HepG2 (cell line): ENCODE results near the gene KANSL3. TPM values are rescaled to one million over a fixed set of nuclear protein-coding genes. Genes with fewer than 3 reads are reported as not detected.

Experiments
- DNMT1 ChIP-seq: sonication (generic); formaldehyde crosslinking; IDR thresholded peaks from 2 replicates; pipeline ENCODE4 v1.5.1; 2020; ENCODE audit warnings: mild to moderate bottlenecking, missing genetic modification reagents
- KAT7 ChIP-seq: IDR thresholded peaks from 2 replicates; pipeline ENCODE4 v1.6.1; 2018; ENCODE audit warnings: borderline replicate concordance, missing compliant biosample characterization
- SMC3 ChIP-seq: IDR thresholded peaks from 2 replicates; pipeline ENCODE4 v1.6.1; 2011; ENCODE audit warnings: low read length, improper control_type of control experiment
- SP1 ChIP-seq, 2 experiments: fragments of 450-650 bp in 1 of 2; sonication (generic) in 1 of 2; formaldehyde crosslinking in 1 of 2; IDR thresholded peaks; 2 replicates each; pipeline versions ENCODE4 v1.4.0 to v1.6.1; 2016 to 2020; ENCODE audit warnings: missing genetic modification reagents in 1 of 2
- ZBTB40 ChIP-seq, 2 experiments: fragments of 450-650 bp in 1 of 2; sonication (generic) in 1 of 2; formaldehyde crosslinking in 1 of 2; IDR thresholded peaks; 2 replicates each; pipeline versions ENCODE4 v1.6.1 to v1.8.0; 2016 to 2022; ENCODE audit warnings: antibody characterized with exemption in 1 of 2, mild to moderate bottlenecking in 1 of 2, missing genetic modification reagents in 1 of 2
- ZNF17 ChIP-seq: sonication (generic); formaldehyde crosslinking; IDR thresholded peaks from 2 replicates; pipeline ENCODE4 v1.5.0; 2020; ENCODE audit warnings: mild to moderate bottlenecking, missing genetic modification reagents
- polyA plus RNA-seq, 8 experiments: library from polyadenylated mRNA; depleted of rRNA in 3 of 8; stranded (reverse) in 7 of 8; unstranded in 1 of 8; fragments of >200 nt; fragmentation: Illumina TruSeq in 4 of 8; extraction: Trizol in 4 of 8; gene quantifications; 2 replicates each; pipeline versions ENCODE4 v1.2.1 to v1.2.3, GENCODE V29; 2011 to 2016; ENCODE audit warnings: low read depth in 4 of 8, missing spikeins in 1 of 8, mixed read lengths in 1 of 8; ENCODE audit not compliant: insufficient read depth in 1 of 8
- total RNA-seq, 5 experiments: library from RNA; depleted of rRNA; stranded (reverse); fragments of >200 nt; fragmentation: Illumina TruSeq; extraction: Trizol; gene quantifications; 2 replicates each; pipeline ENCODE4 v1.2.3, GENCODE V29; 2016; ENCODE audit warnings: low read depth in 1 of 5
- TF ChIP-seq, protein P1 (sequence below): sonication (generic); formaldehyde crosslinking; IDR thresholded peaks from 2 replicates; pipeline ENCODE4 v1.4.0; 2020; ENCODE audit warnings: missing genetic modification reagents, borderline replicate concordance
- TF ChIP-seq, protein P2 (sequence below): sonication (generic); formaldehyde crosslinking; IDR thresholded peaks from 2 replicates; pipeline ENCODE4 v1.4.0; 2020; ENCODE audit warnings: missing genetic modification reagents

KANSL3 gene
- total and polyA plus RNA-seq, 2 of the 13 experiments (the other 11 are each of a cell fraction or from before 2014, with no cell fraction given), result 20.8 to 37.3 TPM

- TF ChIP-seq, protein P1, sequence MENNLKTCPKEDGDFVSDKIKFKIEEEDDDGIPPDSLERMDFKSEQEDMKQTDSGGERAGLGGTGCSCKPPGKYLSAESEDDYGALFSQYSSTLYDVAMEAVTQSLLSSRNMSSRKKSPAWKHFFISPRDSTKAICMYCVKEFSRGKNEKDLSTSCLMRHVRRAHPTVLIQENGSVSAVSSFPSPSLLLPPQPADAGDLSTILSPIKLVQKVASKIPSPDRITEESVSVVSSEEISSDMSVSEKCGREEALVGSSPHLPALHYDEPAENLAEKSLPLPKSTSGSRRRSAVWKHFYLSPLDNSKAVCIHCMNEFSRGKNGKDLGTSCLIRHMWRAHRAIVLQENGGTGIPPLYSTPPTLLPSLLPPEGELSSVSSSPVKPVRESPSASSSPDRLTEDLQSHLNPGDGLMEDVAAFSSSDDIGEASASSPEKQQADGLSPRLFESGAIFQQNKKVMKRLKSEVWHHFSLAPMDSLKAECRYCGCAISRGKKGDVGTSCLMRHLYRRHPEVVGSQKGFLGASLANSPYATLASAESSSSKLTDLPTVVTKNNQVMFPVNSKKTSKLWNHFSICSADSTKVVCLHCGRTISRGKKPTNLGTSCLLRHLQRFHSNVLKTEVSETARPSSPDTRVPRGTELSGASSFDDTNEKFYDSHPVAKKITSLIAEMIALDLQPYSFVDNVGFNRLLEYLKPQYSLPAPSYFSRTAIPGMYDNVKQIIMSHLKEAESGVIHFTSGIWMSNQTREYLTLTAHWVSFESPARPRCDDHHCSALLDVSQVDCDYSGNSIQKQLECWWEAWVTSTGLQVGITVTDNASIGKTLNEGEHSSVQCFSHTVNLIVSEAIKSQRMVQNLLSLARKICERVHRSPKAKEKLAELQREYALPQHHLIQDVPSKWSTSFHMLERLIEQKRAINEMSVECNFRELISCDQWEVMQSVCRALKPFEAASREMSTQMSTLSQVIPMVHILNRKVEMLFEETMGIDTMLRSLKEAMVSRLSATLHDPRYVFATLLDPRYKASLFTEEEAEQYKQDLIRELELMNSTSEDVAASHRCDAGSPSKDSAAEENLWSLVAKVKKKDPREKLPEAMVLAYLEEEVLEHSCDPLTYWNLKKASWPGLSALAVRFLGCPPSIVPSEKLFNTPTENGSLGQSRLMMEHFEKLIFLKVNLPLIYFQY, result peak; percentile 80
- TF ChIP-seq SP1 (IDR thresholded peaks at IDR 0.05) (no peak), SP1 (CRISPR knock-in tag; IDR thresholded peaks at IDR 0.05) (peak; percentile 77; the same call in 1 of the 2 replicates), ZBTB40 (IDR thresholded peaks at IDR 0.05) (no peak), ZBTB40 (CRISPR knock-in tag; IDR thresholded peaks at IDR 0.05) (no peak; the same call in none of the 2 replicates), DNMT1 (CRISPR knock-in tag) (peak; percentile 98), KAT7 (peak; percentile 82; the same call in 1 of the 2 replicates), ZNF17 (CRISPR knock-in tag) (no peak), SMC3 (peak; percentile 35; the same call in 1 of the 2 replicates)
- TF ChIP-seq, protein P2, sequence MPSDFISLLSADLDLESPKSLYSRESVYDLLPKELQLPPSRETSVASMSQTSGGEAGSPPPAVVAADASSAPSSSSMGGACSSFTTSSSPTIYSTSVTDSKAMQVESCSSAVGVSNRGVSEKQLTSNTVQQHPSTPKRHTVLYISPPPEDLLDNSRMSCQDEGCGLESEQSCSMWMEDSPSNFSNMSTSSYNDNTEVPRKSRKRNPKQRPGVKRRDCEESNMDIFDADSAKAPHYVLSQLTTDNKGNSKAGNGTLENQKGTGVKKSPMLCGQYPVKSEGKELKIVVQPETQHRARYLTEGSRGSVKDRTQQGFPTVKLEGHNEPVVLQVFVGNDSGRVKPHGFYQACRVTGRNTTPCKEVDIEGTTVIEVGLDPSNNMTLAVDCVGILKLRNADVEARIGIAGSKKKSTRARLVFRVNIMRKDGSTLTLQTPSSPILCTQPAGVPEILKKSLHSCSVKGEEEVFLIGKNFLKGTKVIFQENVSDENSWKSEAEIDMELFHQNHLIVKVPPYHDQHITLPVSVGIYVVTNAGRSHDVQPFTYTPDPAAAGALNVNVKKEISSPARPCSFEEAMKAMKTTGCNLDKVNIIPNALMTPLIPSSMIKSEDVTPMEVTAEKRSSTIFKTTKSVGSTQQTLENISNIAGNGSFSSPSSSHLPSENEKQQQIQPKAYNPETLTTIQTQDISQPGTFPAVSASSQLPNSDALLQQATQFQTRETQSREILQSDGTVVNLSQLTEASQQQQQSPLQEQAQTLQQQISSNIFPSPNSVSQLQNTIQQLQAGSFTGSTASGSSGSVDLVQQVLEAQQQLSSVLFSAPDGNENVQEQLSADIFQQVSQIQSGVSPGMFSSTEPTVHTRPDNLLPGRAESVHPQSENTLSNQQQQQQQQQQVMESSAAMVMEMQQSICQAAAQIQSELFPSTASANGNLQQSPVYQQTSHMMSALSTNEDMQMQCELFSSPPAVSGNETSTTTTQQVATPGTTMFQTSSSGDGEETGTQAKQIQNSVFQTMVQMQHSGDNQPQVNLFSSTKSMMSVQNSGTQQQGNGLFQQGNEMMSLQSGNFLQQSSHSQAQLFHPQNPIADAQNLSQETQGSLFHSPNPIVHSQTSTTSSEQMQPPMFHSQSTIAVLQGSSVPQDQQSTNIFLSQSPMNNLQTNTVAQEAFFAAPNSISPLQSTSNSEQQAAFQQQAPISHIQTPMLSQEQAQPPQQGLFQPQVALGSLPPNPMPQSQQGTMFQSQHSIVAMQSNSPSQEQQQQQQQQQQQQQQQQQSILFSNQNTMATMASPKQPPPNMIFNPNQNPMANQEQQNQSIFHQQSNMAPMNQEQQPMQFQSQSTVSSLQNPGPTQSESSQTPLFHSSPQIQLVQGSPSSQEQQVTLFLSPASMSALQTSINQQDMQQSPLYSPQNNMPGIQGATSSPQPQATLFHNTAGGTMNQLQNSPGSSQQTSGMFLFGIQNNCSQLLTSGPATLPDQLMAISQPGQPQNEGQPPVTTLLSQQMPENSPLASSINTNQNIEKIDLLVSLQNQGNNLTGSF (CRISPR knock-in tag), result peak; percentile 38; the same call in 1 of the 2 replicates
These were observed 87.9 kb downstream of the KANSL3 start (continued) for GRCh38 chr2:96549967-96550786.
